ENCODE data around the gene GARIN5A.
"Not testable (repeated sequence)": the region's sequence is repeated elsewhere in the genome, so short reads cannot be mapped to it uniquely, and the experiment has no call there.

- TF ChIP-seq, protein P1, sequence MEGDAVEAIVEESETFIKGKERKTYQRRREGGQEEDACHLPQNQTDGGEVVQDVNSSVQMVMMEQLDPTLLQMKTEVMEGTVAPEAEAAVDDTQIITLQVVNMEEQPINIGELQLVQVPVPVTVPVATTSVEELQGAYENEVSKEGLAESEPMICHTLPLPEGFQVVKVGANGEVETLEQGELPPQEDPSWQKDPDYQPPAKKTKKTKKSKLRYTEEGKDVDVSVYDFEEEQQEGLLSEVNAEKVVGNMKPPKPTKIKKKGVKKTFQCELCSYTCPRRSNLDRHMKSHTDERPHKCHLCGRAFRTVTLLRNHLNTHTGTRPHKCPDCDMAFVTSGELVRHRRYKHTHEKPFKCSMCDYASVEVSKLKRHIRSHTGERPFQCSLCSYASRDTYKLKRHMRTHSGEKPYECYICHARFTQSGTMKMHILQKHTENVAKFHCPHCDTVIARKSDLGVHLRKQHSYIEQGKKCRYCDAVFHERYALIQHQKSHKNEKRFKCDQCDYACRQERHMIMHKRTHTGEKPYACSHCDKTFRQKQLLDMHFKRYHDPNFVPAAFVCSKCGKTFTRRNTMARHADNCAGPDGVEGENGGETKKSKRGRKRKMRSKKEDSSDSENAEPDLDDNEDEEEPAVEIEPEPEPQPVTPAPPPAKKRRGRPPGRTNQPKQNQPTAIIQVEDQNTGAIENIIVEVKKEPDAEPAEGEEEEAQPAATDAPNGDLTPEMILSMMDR (IDR thresholded peaks at IDR 0.05; ENCODE audit: control extremely low read depth in 1 of 3, insufficient read depth in 1 of 3, low read depth in 1 of 3, low read length in 3 of 3), result not testable (repeated sequence)
- not testable (repeated sequence) for TF ChIP-seq POLR2A (IDR thresholded peaks at IDR 0.05; ENCODE audit: control extremely low read depth in 1 of 2, low read depth in 2 of 2, low read length in 2 of 2); RAD21 (IDR thresholded peaks at IDR 0.05 in 1 of 2, conservative IDR thresholded peaks at IDR 0.05 in 1 of 2; ENCODE audit: low read depth in 2 of 2, low read length in 2 of 2); SP2 (IDR thresholded peaks at IDR 0.05; ENCODE audit: low read length); MAFK (IDR thresholded peaks at IDR 0.05; ENCODE audit: low read depth, low read length); EZH2 (IDR thresholded peaks at IDR 0.05; ENCODE audit: low read depth, low read length, severe bottlenecking); RXRA (IDR thresholded peaks at IDR 0.05; ENCODE audit: insufficient read depth, low read depth, low read length); KDM5A (IDR thresholded peaks at IDR 0.05; ENCODE audit: low read length)
- TF ChIP-seq, protein P2, sequence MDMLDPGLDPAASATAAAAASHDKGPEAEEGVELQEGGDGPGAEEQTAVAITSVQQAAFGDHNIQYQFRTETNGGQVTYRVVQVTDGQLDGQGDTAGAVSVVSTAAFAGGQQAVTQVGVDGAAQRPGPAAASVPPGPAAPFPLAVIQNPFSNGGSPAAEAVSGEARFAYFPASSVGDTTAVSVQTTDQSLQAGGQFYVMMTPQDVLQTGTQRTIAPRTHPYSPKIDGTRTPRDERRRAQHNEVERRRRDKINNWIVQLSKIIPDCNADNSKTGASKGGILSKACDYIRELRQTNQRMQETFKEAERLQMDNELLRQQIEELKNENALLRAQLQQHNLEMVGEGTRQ (IDR thresholded peaks at IDR 0.05; ENCODE audit: low read length), result not testable (repeated sequence)
Observed at GRCh38 chr19:50439130-50439529, 37.5 kb downstream of the GARIN5A start.
